Fibroblast of lung (primary cell): ENCODE measurements around the gene FAM222B. TPM values are rescaled to one million over a fixed set of nuclear protein-coding genes. Genes with fewer than 3 reads are reported as not detected.
"Not testable (repeated sequence)": the region's sequence is repeated elsewhere in the genome, so short reads cannot be mapped to it uniquely, and the experiment has no call there.

ENCODE experiments used
- DNase-seq, 2 donors: peaks; one replicate each; pipeline versions ENCODE4 v3.0.0 to v3.0.0-alpha.2; 2010; ENCODE audit warnings: low read depth in 2 of 2
- H2AFZ ChIP-seq: 2 replicates; pipeline ENCODE4 v1.5.1; 2012; ENCODE audit warnings: low read length, control low read depth, inconsistent platforms
- H3K27ac ChIP-seq: 2 replicates; pipeline ENCODE4 v1.5.1; 2011; ENCODE audit warnings: low read length, control low read depth; ENCODE audit not compliant: insufficient read depth
- H3K27me3 ChIP-seq: 2 replicates; pipeline ENCODE4 v1.5.1; 2011; ENCODE audit warnings: mild to moderate bottlenecking, low read length; ENCODE audit not compliant: control insufficient read depth, insufficient read depth
- H3K36me3 ChIP-seq: 2 replicates; pipeline ENCODE4 v1.5.1; 2011; ENCODE audit warnings: low read length; ENCODE audit not compliant: control insufficient read depth, insufficient read depth
- H3K4me1 ChIP-seq: 2 replicates; pipeline ENCODE4 v1.5.1; 2011; ENCODE audit warnings: low read length; ENCODE audit not compliant: control insufficient read depth, insufficient read depth; ENCODE audit errors: extremely low read depth
- H3K4me2 ChIP-seq: 2 replicates; pipeline ENCODE4 v1.5.1; 2011; ENCODE audit warnings: low read length, control low read depth; ENCODE audit not compliant: insufficient read depth; ENCODE audit errors: extremely low read depth
- H3K4me3 ChIP-seq, 4 experiments: fragments of 200-600 bp in 1 of 4; sonication (generic) in 1 of 4; replicated peaks in 1 of 4; 2 replicates each; pipeline ENCODE4 v1.5.1; 2011 to 2016; ENCODE audit warnings: low read length in 4 of 4, low read depth in 3 of 4, mild to moderate bottlenecking in 3 of 4, control low read depth in 2 of 4, inconsistent platforms in 1 of 4, mixed read lengths in 1 of 4; ENCODE audit not compliant: insufficient read depth in 1 of 4; ENCODE audit errors: control extremely low read depth in 1 of 4
- H3K79me2 ChIP-seq: 2 replicates; pipeline ENCODE4 v1.5.1; 2012; ENCODE audit warnings: mild to moderate bottlenecking, low read length, inconsistent platforms; ENCODE audit not compliant: control insufficient read depth, insufficient read depth
- H3K9ac ChIP-seq: 2 replicates; pipeline ENCODE4 v1.5.1; 2011; ENCODE audit warnings: mild to moderate bottlenecking, low read length, control low read depth; ENCODE audit not compliant: insufficient read depth
- H3K9me3 ChIP-seq: 2 replicates; pipeline ENCODE4 v1.5.1; 2012; ENCODE audit warnings: low read depth, low read length; ENCODE audit not compliant: control insufficient read depth, insufficient read depth
- H4K20me1 ChIP-seq: 2 replicates; pipeline ENCODE4 v1.5.1; 2011; ENCODE audit warnings: low read length; ENCODE audit not compliant: control insufficient read depth, insufficient read depth; ENCODE audit errors: extremely low read depth
- CTCF ChIP-seq, 2 donors: IDR thresholded peaks in 1 of 2; conservative IDR thresholded peaks in 1 of 2; 1 replicate in 1 of 2; 2 replicates in 1 of 2; pipeline ENCODE4 v1.5.1; 2011 to 2012; ENCODE audit warnings: low read length in 2 of 2, control low read depth in 1 of 2, inconsistent platforms in 1 of 2, low read depth in 1 of 2, mild to moderate bottlenecking in 1 of 2
- EZH2 ChIP-seq: IDR thresholded peaks from 2 replicates; pipeline ENCODE4 v1.5.1; 2012; ENCODE audit warnings: low read length, control low read depth, mild to moderate bottlenecking; ENCODE audit errors: missing control alignments
- polyA plus RNA-seq, 2 donors: library from polyadenylated mRNA; depleted of rRNA in 1 of 2; stranded (reverse) in 1 of 2; unstranded in 1 of 2; fragments of >200 nt; gene quantifications; 2 replicates each; pipeline ENCODE4 v1.2.1, GENCODE V29; 2011 to 2012; ENCODE audit warnings: missing spikeins in 1 of 2
- total RNA-seq: library from RNA; depleted of rRNA; stranded (reverse); fragments of >200 nt; gene quantifications from 2 replicates; pipeline ENCODE4 v1.2.1, GENCODE V29; 2014

The FAM222B gene
- total and polyA plus RNA-seq, 2 donors (not counting 1 experiment from before 2014, with no cell fraction given) = 2.8 to 9.0 TPM

DNA sequence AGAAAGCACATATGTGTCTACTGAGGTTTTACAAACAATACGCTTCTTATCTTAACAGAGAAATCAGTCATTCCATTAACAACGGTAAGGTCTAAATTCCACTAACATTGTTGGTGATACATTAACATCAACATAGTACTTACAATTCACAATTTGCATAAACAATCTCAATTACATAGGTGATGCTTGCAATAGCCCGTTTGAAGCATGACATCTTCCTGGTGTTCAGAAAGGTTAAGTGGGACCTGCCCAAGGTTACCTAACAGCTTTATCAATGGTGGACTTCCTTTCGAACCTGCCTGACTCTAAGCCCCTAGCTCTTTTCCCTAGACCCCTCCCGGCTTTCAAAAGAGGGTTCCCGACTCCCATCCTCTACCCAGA is 699 bp downstream of the FAM222B start:
- Histone ChIP-seq H3K27me3 (no peaks in the 10 kb centered on the region), H2AFZ (peak overlapping the region; percentile 85), H3K9me3 (no peaks in the 10 kb centered on the region), H3K4me2 (peak overlapping the region; percentile 92), H3K4me1 (no peaks in the 10 kb centered on the region), H3K4me3 (peak overlapping the region; percentile 82 to 98 (median 89)), H3K9ac (no peak overlapping the region), H4K20me1 (no peaks in the 10 kb centered on the region), H3K79me2 (peaks cover 32% of the 10 kb centered on the region), H3K27ac (peak overlapping the region; percentile 74), H3K36me3 (no peaks in the 10 kb centered on the region)
- TF ChIP-seq EZH2 = no peak
- DNase-seq = peak in 1 of 2 donors; percentile 23

GRCh38 chr17:28839221-28839620 is 3.4 kb downstream of the FAM222B start:
- Histone ChIP-seq H3K4me2 (no peak overlapping the region), H3K27ac (no peak overlapping the region), H4K20me1 (no peaks in the 10 kb centered on the region), H2AFZ (no peak overlapping the region), H3K79me2 (peaks cover 37% of the 10 kb centered on the region), H3K9me3 (no peaks in the 10 kb centered on the region), H3K4me3 (no peak overlapping the region), H3K36me3 (no peaks in the 10 kb centered on the region), H3K27me3 (no peaks in the 10 kb centered on the region), H3K9ac (no peak overlapping the region), H3K4me1 (no peaks in the 10 kb centered on the region)
- TF ChIP-seq CTCF (conservative IDR thresholded peaks at IDR 0.05 in 1 of 2, IDR thresholded peaks at IDR 0.05 in 1 of 2; ENCODE audit: low read depth in 1 of 2, low read length in 2 of 2) = no peak
- DNase-seq = no peak

DNA sequence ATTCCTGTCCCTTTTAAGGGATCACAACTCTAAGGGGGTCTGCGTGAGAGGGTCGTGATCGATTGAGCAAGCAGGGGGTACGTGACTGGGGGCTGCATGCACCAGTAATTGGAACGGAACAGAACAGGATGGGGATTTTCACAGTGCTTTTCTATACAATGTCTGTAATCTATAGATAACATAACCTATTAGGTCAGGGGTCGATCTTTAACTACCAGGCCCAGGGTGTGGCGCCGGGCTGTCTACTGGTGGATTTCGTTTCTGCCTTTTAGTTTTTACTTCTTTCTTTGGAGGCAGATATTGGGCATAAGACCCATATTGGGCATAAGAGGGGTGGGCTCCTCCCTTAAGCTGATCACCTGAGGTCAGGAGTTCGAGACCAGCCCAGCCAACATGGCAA is 6.0 kb downstream of the FAM222B start:
- H2AFZ ChIP-seq, H4K20me1 ChIP-seq, H3K27ac ChIP-seq, H3K9me3 ChIP-seq, H3K4me3 ChIP-seq, H3K9ac ChIP-seq, H3K27me3 ChIP-seq, H3K4me1 ChIP-seq, DNase-seq, H3K36me3 ChIP-seq, H3K4me2 ChIP-seq: not testable (repeated sequence)
- H3K79me2 ChIP-seq = peaks cover 32% of the 10 kb centered on the region

DNA sequence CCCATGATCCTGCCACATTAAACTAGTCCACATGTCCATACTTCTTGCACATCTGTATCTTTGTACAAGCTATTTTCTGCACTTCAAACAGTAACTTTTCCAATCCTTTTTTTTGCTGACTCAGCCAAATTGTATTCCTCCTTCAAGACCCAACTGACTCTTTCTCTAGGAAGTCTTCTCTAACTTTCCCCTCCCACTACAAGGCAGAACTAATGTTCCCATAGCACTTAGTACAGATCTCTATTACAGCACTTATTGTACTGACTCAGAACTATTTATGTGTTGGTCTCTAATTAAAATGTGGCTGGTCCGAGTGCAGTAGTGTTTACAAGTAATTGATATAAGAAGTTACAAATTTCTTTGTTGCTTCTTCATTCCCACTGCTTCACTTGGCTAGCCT is 8.2 kb downstream of the FAM222B start:
- no peak overlapping the region for H3K9ac ChIP-seq
- H3K36me3 ChIP-seq = no peaks in the 10 kb centered on the region
- DNase-seq = no peak
- H3K79me2 ChIP-seq = peaks cover 20% of the 10 kb centered on the region
- H3K27ac ChIP-seq = no peak overlapping the region
- H2AFZ ChIP-seq = no peak overlapping the region
- no peak overlapping the region for H3K4me3 ChIP-seq
- H4K20me1 ChIP-seq = no peaks in the 10 kb centered on the region
- TF ChIP-seq EZH2 = no peak
- no peak for TF ChIP-seq CTCF (conservative IDR thresholded peaks at IDR 0.05 in 1 of 2, IDR thresholded peaks at IDR 0.05 in 1 of 2; ENCODE audit: low read depth in 1 of 2, low read length in 2 of 2)
- H3K27me3 ChIP-seq = no peaks in the 10 kb centered on the region
- H3K4me2 ChIP-seq = no peak overlapping the region
- H3K9me3 ChIP-seq = no peaks in the 10 kb centered on the region
- H3K4me1 ChIP-seq = no peaks in the 10 kb centered on the region
